CD4-positive, alpha-beta T cell (primary cell): ENCODE data around the gene HSH2D. TPM values are rescaled to one million over a fixed set of nuclear protein-coding genes. Genes with fewer than 3 reads are reported as not detected.

Source experiments
- ATAC-seq: fragments of 200-7000 bp; cut with Tn5 transposase; one replicate; pipeline ENCODE4 v1.10.0; 2022; ENCODE audit warnings: mild to moderate bottlenecking; ENCODE audit not compliant: poor library complexity
- CTCF ChIA-PET: fragments of 350-600 bp; sonication (Branson Sonifier 250); formaldehyde crosslinking; loops from one replicate; lab custom pipeline; 2021; ENCODE audit warnings: antibody characterized with exemption, inconsistent platforms; lab: Charles Lee
- POLR2A ChIA-PET: fragments of 350-600 bp; sonication (Branson Sonifier 250); formaldehyde crosslinking; loops from one replicate; lab custom pipeline; 2021; ENCODE audit warnings: antibody characterized with exemption, inconsistent platforms; lab: Charles Lee
- DNase-seq, 14 experiments: peaks; one replicate each; pipeline ENCODE4 v3.0.0-alpha.2; 2013 to 2020; ENCODE audit warnings: mixed read lengths in 2 of 14
- H3K27ac ChIP-seq, 2 donors: one replicate each; pipeline versions ENCODE4 v1.5.1 to v1.7.0; 2013; ENCODE audit warnings: low read length in 2 of 2, low read depth in 1 of 2, mild to moderate bottlenecking in 1 of 2
- H3K27me3 ChIP-seq, 2 experiments: 1 replicate in 1 of 2; 2 replicates in 1 of 2; pipeline versions ENCODE4 v1.6.1 to v1.7.0; 2013; ENCODE audit warnings: low read length in 2 of 2, control low read depth in 1 of 2, mild to moderate bottlenecking in 1 of 2, moderate library complexity in 1 of 2; ENCODE audit not compliant: insufficient read depth in 2 of 2, control insufficient read depth in 1 of 2
- H3K36me3 ChIP-seq: one replicate; pipeline ENCODE4 v1.6.1; 2013; ENCODE audit warnings: low read length, control low read depth; ENCODE audit not compliant: insufficient read depth
- H3K4me1 ChIP-seq: one replicate; pipeline ENCODE4 v1.6.1; 2013; ENCODE audit warnings: low read length, control low read depth; ENCODE audit not compliant: insufficient read depth
- H3K4me3 ChIP-seq: one replicate; pipeline ENCODE4 v1.5.1; 2013; ENCODE audit warnings: mild to moderate bottlenecking, low read length, moderate library complexity
- H3K9me3 ChIP-seq, 2 experiments: 1 replicate in 1 of 2; 2 replicates in 1 of 2; pipeline versions ENCODE4 v1.6.1 to v1.7.0; 2013; ENCODE audit warnings: low read length in 2 of 2, mild to moderate bottlenecking in 2 of 2, control low read depth in 1 of 2, moderate library complexity in 1 of 2; ENCODE audit not compliant: control insufficient read depth in 1 of 2, insufficient read depth in 1 of 2
- H3K27ac Mint-ChIP-seq: one replicate; pipeline ENCODE4 v1.8.0; 2020; ENCODE audit warnings: mixed read lengths
- H3K27me3 Mint-ChIP-seq: one replicate; pipeline ENCODE4 v1.8.0; 2021; ENCODE audit warnings: mixed read lengths
- H3K36me3 Mint-ChIP-seq: one replicate; pipeline ENCODE4 v1.8.0; 2021; ENCODE audit warnings: low read depth, mixed read lengths
- H3K4me1 Mint-ChIP-seq: one replicate; pipeline ENCODE4 v1.8.0; 2021; ENCODE audit warnings: low read depth, mixed read lengths
- H3K4me3 Mint-ChIP-seq: one replicate; pipeline ENCODE4 v1.8.0; 2020; ENCODE audit warnings: mild to moderate bottlenecking, mixed read lengths
- H3K9me3 Mint-ChIP-seq: one replicate; pipeline ENCODE4 v1.8.0; 2020; ENCODE audit warnings: mixed read lengths
- intact Hi-C, 2 experiments: fragments of 100-400 bp; cut with DNase I in 1 of 2; cut with micrococcal nuclease in 1 of 2; formaldehyde crosslinking; loops; one replicate each; pipeline versions ENCODE4 v1.15.1 to v1.9.0; 2023 to 2025; cut with DNase I, micrococcal nuclease
- total RNA-seq, 174 experiments: library from RNA in 2 of 174; stranded (reverse) in 2 of 174; gene quantifications; one replicate each; pipeline ENCODE4 v1.2.3 and lab custom pipeline; 2021 to 2026
- TF ChIP-seq, protein P1 (sequence below): fragments of 200-600 bp; IDR thresholded peaks from one replicate; pipeline ENCODE4 v1.8.0; 2022; ENCODE audit warnings: antibody characterized with exemption, mild to moderate bottlenecking

Gene HSH2D
- total RNA-seq, 2 experiments from 2014 or later = 46.0 to 46.9 TPM

GRCh38 chr19:16154557-16154956, 11.1 kb downstream of the HSH2D start:
- H3K27me3 Mint-ChIP-seq = no peaks in the 10 kb centered on the region
- ATAC-seq (no peak), DNase-seq (no peak)
- POLR2A ChIA-PET = interaction anchor here (1.3 kb wide), 1 partner anchor 10 kb away, joined by 4 read pairs; no protein-coding TSS in a partner anchor
- H3K36me3 Mint-ChIP-seq = peaks cover 78% of the 10 kb centered on the region
- Histone ChIP-seq H3K9me3 (no peaks in the 10 kb centered on the region), H3K27ac (no peak overlapping the region), H3K4me1 (no peaks in the 10 kb centered on the region), H3K4me3 (no peak overlapping the region), H3K36me3 (peaks cover 70% of the 10 kb centered on the region), H3K27me3 (no peaks in the 10 kb centered on the region)
- H3K27ac Mint-ChIP-seq = no peak overlapping the region
- CTCF ChIA-PET = no interaction called here
- H3K4me3 Mint-ChIP-seq = no peak overlapping the region
- H3K9me3 Mint-ChIP-seq = no peaks in the 10 kb centered on the region
- intact Hi-C loops = loop anchor here in 1 of 2 experiments (5.0 kb wide), 1 partner anchor 42 kb away; the partner anchor contains the start of gene RAB8A
- H3K4me1 Mint-ChIP-seq = no peaks in the 10 kb centered on the region
- TF ChIP-seq, protein P1, sequence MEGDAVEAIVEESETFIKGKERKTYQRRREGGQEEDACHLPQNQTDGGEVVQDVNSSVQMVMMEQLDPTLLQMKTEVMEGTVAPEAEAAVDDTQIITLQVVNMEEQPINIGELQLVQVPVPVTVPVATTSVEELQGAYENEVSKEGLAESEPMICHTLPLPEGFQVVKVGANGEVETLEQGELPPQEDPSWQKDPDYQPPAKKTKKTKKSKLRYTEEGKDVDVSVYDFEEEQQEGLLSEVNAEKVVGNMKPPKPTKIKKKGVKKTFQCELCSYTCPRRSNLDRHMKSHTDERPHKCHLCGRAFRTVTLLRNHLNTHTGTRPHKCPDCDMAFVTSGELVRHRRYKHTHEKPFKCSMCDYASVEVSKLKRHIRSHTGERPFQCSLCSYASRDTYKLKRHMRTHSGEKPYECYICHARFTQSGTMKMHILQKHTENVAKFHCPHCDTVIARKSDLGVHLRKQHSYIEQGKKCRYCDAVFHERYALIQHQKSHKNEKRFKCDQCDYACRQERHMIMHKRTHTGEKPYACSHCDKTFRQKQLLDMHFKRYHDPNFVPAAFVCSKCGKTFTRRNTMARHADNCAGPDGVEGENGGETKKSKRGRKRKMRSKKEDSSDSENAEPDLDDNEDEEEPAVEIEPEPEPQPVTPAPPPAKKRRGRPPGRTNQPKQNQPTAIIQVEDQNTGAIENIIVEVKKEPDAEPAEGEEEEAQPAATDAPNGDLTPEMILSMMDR = no peak

DNA sequence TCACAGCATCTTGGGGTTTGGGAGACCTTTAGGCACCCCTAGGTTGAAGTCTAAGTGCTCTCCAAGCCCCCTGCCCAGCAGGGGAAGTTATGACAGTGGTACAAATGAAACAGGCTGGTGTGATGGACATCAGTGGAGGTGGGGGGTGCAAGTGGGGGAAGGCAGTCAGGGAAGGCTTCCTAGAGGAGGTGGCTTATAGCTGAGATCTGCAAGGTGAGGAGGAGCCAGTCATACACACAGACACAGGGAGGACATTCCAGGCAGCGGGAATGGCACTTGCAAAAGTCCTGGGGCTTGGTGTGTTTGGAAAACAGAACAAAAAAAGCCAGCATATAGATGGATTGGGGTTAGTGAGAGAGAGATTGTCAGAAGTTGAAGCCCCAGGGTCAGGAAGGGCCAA, 11.6 kb downstream of the HSH2D start:
- Histone ChIP-seq H3K36me3 (peaks cover 65% of the 10 kb centered on the region), H3K9me3 (no peaks in the 10 kb centered on the region), H3K4me3 (no peak overlapping the region), H3K4me1 (no peaks in the 10 kb centered on the region), H3K27ac (no peak overlapping the region), H3K27me3 (no peaks in the 10 kb centered on the region)
- no peak overlapping the region for H3K4me3 Mint-ChIP-seq
- ATAC-seq (no peak), DNase-seq (no peak)
- H3K27me3 Mint-ChIP-seq = no peaks in the 10 kb centered on the region
- TF ChIP-seq, protein P1 = no peak
- no peaks in the 10 kb centered on the region for H3K9me3 Mint-ChIP-seq
- POLR2A ChIA-PET = interaction anchor here (0.6 to 1.3 kb wide), 2 partner anchors 11 to 14 kb away, joined by 3 to 4 read pairs; no protein-coding TSS in a partner anchor
- intact Hi-C loops = no loop called here
- CTCF ChIA-PET = no interaction called here
- H3K27ac Mint-ChIP-seq = no peak overlapping the region
- peaks cover 75% of the 10 kb centered on the region for H3K36me3 Mint-ChIP-seq
- no peaks in the 10 kb centered on the region for H3K4me1 Mint-ChIP-seq

DNA sequence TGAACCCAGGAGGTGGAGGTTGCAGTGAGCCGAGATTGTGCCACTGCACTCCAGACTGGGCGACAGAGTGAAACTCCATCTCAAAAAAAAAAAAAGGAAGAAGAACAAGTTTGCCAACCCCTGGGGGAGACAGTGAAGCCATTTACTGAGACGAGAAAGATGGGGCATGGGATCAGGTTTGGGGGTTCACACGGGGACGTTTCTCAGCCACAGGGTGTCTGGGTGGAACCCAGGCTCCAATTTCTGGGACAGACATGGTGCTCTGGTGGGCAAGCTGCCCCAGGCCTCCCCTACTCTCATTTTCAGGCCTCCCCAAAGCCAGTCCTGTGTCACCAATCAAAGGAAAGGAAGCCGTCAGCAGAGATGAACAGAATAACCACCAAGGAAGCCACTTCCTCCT, 13.4 kb downstream of the HSH2D start:
- Mint-ChIP-seq H3K4me3 (no peak overlapping the region), H3K27ac (no peak overlapping the region), H3K9me3 (no peaks in the 10 kb centered on the region), H3K4me1 (no peaks in the 10 kb centered on the region), H3K27me3 (no peaks in the 10 kb centered on the region), H3K36me3 (peaks cover 63% of the 10 kb centered on the region)
- TF ChIP-seq, protein P1 = no peak
- H3K27me3 ChIP-seq = no peaks in the 10 kb centered on the region
- DNase-seq (no peak), ATAC-seq (no peak)
- no peak overlapping the region for H3K27ac ChIP-seq
- ChIA-PET CTCF (interaction anchor here (0.6 kb wide), 1 partner anchor 91 kb away, joined by 5 read pairs; no protein-coding TSS in a partner anchor), POLR2A (interaction anchor here (1.3 kb wide), 1 partner anchor 13 kb away, joined by 4 read pairs; the partner anchor contains the start of gene HSH2D)
- peaks cover 5% of the 10 kb centered on the region for H3K4me1 ChIP-seq
- H3K9me3 ChIP-seq = no peaks in the 10 kb centered on the region
- intact Hi-C loops = no loop called here
- peaks cover 53% of the 10 kb centered on the region for H3K36me3 ChIP-seq
- no peak overlapping the region for H3K4me3 ChIP-seq
